Natural killer cell (primary cell): Measurements from ENCODE around the gene SKI. TPM values are rescaled to one million over a fixed set of nuclear protein-coding genes. Genes with fewer than 3 reads are reported as not detected.

ENCODE experiments used
- ATAC-seq, 3 donors: fragments of 150-1000 bp in 2 of 3; fragments of 200-7000 bp in 1 of 3; cut with Tn5 transposase; 1 replicate in 1 of 3; 2 replicates in 2 of 3; pipeline ENCODE4 v1.10.0; 2021; ENCODE audit warnings: mild to moderate bottlenecking in 2 of 3, moderate library complexity in 2 of 3
- DNase-seq, 2 donors: peaks; one replicate each; pipeline versions ENCODE4 v3.0.0 to v3.0.0-alpha.2; 2013 to 2021; ENCODE audit warnings: mixed read lengths in 1 of 2
- H3K27ac ChIP-seq: one replicate; pipeline ENCODE4 v1.5.1; 2013; ENCODE audit warnings: mild to moderate bottlenecking, low read length
- H3K27me3 ChIP-seq: one replicate; pipeline ENCODE4 v1.6.1; 2013; ENCODE audit warnings: low read length; ENCODE audit not compliant: control insufficient read depth, insufficient read depth
- H3K36me3 ChIP-seq: one replicate; pipeline ENCODE4 v1.6.1; 2013; ENCODE audit warnings: low read length; ENCODE audit not compliant: control insufficient read depth, insufficient read depth
- H3K4me1 ChIP-seq: one replicate; pipeline ENCODE4 v1.6.1; 2013; ENCODE audit warnings: low read length; ENCODE audit not compliant: control insufficient read depth, insufficient read depth
- H3K4me3 ChIP-seq: one replicate; pipeline ENCODE4 v1.5.1; 2013; ENCODE audit warnings: low read length
- H3K9me3 ChIP-seq: one replicate; pipeline ENCODE4 v1.6.1; 2013; ENCODE audit warnings: low read length; ENCODE audit not compliant: control insufficient read depth, insufficient read depth
- H3K27ac Mint-ChIP-seq, 2 donors: one replicate each; pipeline ENCODE4 v1.8.0; 2022; ENCODE audit warnings: mild to moderate bottlenecking in 2 of 2, mixed read lengths in 2 of 2, moderate library complexity in 1 of 2
- H3K27me3 Mint-ChIP-seq, 2 donors: one replicate each; pipeline ENCODE4 v1.8.0; 2022; ENCODE audit warnings: low read depth in 2 of 2, mixed read lengths in 2 of 2
- H3K36me3 Mint-ChIP-seq: one replicate; pipeline ENCODE4 v1.8.0; 2022; ENCODE audit warnings: mixed read lengths
- H3K4me1 Mint-ChIP-seq, 2 donors: one replicate each; pipeline ENCODE4 v1.8.0; 2022; ENCODE audit warnings: mixed read lengths in 2 of 2
- H3K4me3 Mint-ChIP-seq: one replicate; pipeline ENCODE4 v1.8.0; 2022; ENCODE audit warnings: mild to moderate bottlenecking, moderate library complexity, mixed read lengths
- H3K9me3 Mint-ChIP-seq, 2 donors: one replicate each; pipeline ENCODE4 v1.8.0; 2022; ENCODE audit warnings: mixed read lengths in 2 of 2
- CTCF ChIP-seq: fragments of 200-600 bp; IDR thresholded peaks from one replicate; pipeline ENCODE4 v1.8.0; 2022; ENCODE audit warnings: antibody characterized with exemption
- WGBS: methylation state at CpG from one replicate; pipeline ENCODE4 v1.1.7; 2013; ENCODE audit warnings: missing lambda C conversion rate; ENCODE audit not compliant: insufficient coverage; 5-methylcytosine and 5-hydroxymethylcytosine counted together
- intact Hi-C: fragments of 100-400 bp; cut with micrococcal nuclease; formaldehyde crosslinking; loops from one replicate; pipeline ENCODE4 v1.14.2; 2022
- total RNA-seq, 4 donors: library from RNA; stranded (reverse); fragments of 120-200 nt in 1 of 4; gene quantifications; one replicate each; pipeline versions ENCODE4 v1.2.3 to v1.2.4, GENCODE V29; 2013 to 2022

Gene SKI
- total RNA-seq, 3 donors from 2014 or later (not counting 1 experiment from before 2014, with no cell fraction given) = 96.9 to 145 (median 140) TPM

GRCh38 chr1:2274929-2275475 is 46.9 kb downstream of the SKI start:
- no peak overlapping the region for H3K27ac ChIP-seq
- H3K4me1 Mint-ChIP-seq = peaks cover 16 to 33% of the 10 kb centered on the region in 2 donors
- no peak overlapping the region for H3K27ac Mint-ChIP-seq

DNA sequence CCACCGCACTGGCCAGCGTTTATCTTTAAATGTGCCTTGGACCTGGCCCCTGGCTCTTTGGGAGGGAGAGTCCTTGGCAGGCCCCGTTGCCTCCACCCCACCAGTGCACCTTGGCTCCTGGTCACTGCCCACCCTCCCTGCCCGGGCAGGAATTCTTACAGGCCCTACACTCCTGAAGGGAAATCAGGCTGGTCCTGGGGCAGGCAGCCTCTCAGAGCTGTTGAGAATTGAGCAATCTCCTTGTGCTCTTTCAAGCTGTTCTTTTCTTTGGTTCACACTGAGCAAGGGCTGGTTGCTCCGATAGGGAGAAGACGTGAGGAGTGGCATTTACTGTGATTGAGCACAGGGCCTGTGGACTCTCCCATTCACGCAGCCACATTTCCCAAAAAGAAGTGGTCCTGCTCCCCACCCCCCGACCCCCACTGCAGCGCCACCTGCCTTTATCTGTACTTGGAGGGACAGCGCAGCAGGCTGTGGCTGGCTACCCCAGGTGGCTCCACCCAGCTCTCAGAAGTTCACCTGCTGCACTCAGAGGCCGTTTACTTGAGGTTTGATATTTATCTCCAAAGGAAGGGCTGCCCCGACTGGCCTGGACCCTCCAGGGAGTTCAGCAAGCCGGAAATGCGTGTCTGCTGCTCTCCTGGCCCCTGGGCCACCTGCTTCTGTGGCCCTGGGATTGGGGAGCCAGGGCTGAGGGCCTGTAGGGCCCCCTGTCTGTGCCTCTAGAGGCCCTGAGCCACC is 47.8 kb downstream of the SKI start:
- Mint-ChIP-seq H3K9me3 (no peaks in the 10 kb centered on the region), H3K27me3 (no peaks in the 10 kb centered on the region), H3K36me3 (no peaks in the 10 kb centered on the region), H3K4me1 (peaks cover 16 to 33% of the 10 kb centered on the region in 2 donors), H3K27ac (peak overlapping the region; percentile 42 to 57), H3K4me3 (no peak overlapping the region)
- WGBS = 56% methylated on average over 14 of the region's 14 CpGs
- no peak for TF ChIP-seq CTCF
- no peak overlapping the region for H3K4me3 ChIP-seq
- H3K4me1 ChIP-seq = peaks cover 67% of the 10 kb centered on the region
- intact Hi-C loops = no loop called here
- ATAC-seq (peak in 1 of 3 donors; percentile 12), DNase-seq (no peak)
- no peaks in the 10 kb centered on the region for H3K27me3 ChIP-seq
- no peaks in the 10 kb centered on the region for H3K9me3 ChIP-seq
- H3K27ac ChIP-seq = no peak overlapping the region
- H3K36me3 ChIP-seq = peaks cover 2% of the 10 kb centered on the region

More at GRCh38 chr1:2274929-2275475, 46.9 kb downstream of the SKI start:
- no peak for ATAC-seq
- Histone ChIP-seq H3K4me3 (no peak overlapping the region), H3K4me1 (peaks cover 74% of the 10 kb centered on the region), H3K27me3 (no peaks in the 10 kb centered on the region), H3K36me3 (peaks cover 2% of the 10 kb centered on the region), H3K9me3 (no peaks in the 10 kb centered on the region)
- Mint-ChIP-seq H3K4me3 (peak overlapping the region; percentile 6), H3K9me3 (no peaks in the 10 kb centered on the region), H3K36me3 (no peaks in the 10 kb centered on the region), H3K27me3 (no peaks in the 10 kb centered on the region)
- 68% methylated on average over 21 of the region's 21 CpGs for WGBS
- intact Hi-C loops = no loop called here
- TF ChIP-seq CTCF = no peak
- DNase-seq = no peak

GRCh38 chr1:2276803-2277580 is 48.9 kb downstream of the SKI start:
- WGBS = 94% methylated on average over 11 of the region's 12 CpGs
- Histone ChIP-seq H3K9me3 (no peaks in the 10 kb centered on the region), H3K27ac (no peak overlapping the region), H3K27me3 (no peaks in the 10 kb centered on the region), H3K36me3 (peaks cover 2% of the 10 kb centered on the region), H3K4me3 (no peak overlapping the region), H3K4me1 (peaks cover 57% of the 10 kb centered on the region)
- TF ChIP-seq CTCF = no peak
- intact Hi-C loops = no loop called here
- Mint-ChIP-seq H3K27ac (peak overlapping the region; percentile 42 to 57), H3K27me3 (no peaks in the 10 kb centered on the region), H3K4me3 (no peak overlapping the region), H3K36me3 (no peaks in the 10 kb centered on the region), H3K4me1 (peaks cover 16 to 33% of the 10 kb centered on the region in 2 donors), H3K9me3 (no peaks in the 10 kb centered on the region)
- no peak for ATAC-seq
- no peak for DNase-seq
